ENCODE measurements around the gene SUGP1.

SUGP1 gene

GRCh38 chr19:19319732-19320360 is 463 bp downstream of the SUGP1 start:
- H3K9me3 ChIP-seq (ENCODE audit: control insufficient read depth, insufficient read depth, low read length), result no peaks in the 10 kb centered on the region
- H3K9ac ChIP-seq (ENCODE audit: low read depth, low read length), result peak overlapping the region; percentile 99
- no peaks in the 10 kb centered on the region for H3K4me1 ChIP-seq (ENCODE audit: control insufficient read depth, insufficient read depth, low read length)
- H3K36me3 ChIP-seq (ENCODE audit: control insufficient read depth, insufficient read depth, low read length), result peaks cover 35% of the 10 kb centered on the region
- no peaks in the 10 kb centered on the region for H3K27me3 ChIP-seq (ENCODE audit: control insufficient read depth, insufficient read depth, low read length)
- H3K4me3 ChIP-seq (ENCODE audit: low read depth, low read length), result peak overlapping the region; percentile 97
- H3K27ac ChIP-seq (ENCODE audit: low read depth, low read length), result peak overlapping the region; percentile 95

- no peaks in the 10 kb centered on the region for H3K4me1 ChIP-seq (ENCODE audit: control insufficient read depth, insufficient read depth, low read length)
- peaks cover 45% of the 10 kb centered on the region for H3K36me3 ChIP-seq (ENCODE audit: control insufficient read depth, insufficient read depth, low read length)
- H3K27ac ChIP-seq (ENCODE audit: low read depth, low read length), result no peak overlapping the region
- H3K27me3 ChIP-seq (ENCODE audit: control insufficient read depth, insufficient read depth, low read length), result no peaks in the 10 kb centered on the region
- no peak overlapping the region for H3K4me3 ChIP-seq (ENCODE audit: low read depth, low read length)
- no peaks in the 10 kb centered on the region for H3K9me3 ChIP-seq (ENCODE audit: control insufficient read depth, insufficient read depth, low read length)
- H3K9ac ChIP-seq (ENCODE audit: low read depth, low read length), result no peak overlapping the region
Measured at GRCh38 chr19:19316082-19316481, 4.2 kb downstream of the SUGP1 start.

DNA sequence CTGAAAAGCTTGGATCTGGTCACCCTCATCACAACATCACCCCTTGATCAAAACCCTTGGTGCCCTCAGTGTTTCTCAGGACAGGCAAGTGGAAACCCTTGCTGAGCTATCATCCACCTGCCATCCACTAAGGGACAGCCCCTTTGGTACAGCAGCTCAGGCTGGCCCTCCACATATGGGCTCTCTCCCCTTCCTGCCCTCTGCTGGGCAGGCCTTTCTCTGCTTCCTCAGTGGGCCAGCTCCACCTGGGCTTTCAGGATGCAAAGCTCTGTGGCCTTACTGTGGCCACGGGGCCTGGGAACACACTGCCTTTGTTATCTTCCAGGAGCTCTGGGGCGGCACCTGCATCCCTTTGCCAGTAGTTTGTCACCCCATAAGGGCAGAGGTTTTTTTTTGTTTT is 4.9 kb downstream of the SUGP1 start:
- no peaks in the 10 kb centered on the region for H3K4me1 ChIP-seq (ENCODE audit: control insufficient read depth, insufficient read depth, low read length)
- no peaks in the 10 kb centered on the region for H3K27me3 ChIP-seq (ENCODE audit: control insufficient read depth, insufficient read depth, low read length)
- H3K27ac ChIP-seq (ENCODE audit: low read depth, low read length), result no peak overlapping the region
- no peak overlapping the region for H3K4me3 ChIP-seq (ENCODE audit: low read depth, low read length)
- no peak overlapping the region for H3K9ac ChIP-seq (ENCODE audit: low read depth, low read length)
- no peaks in the 10 kb centered on the region for H3K9me3 ChIP-seq (ENCODE audit: control insufficient read depth, insufficient read depth, low read length)
- peaks cover 51% of the 10 kb centered on the region for H3K36me3 ChIP-seq (ENCODE audit: control insufficient read depth, insufficient read depth, low read length)

GRCh38 chr19:19308373-19308772 is 11.9 kb downstream of the SUGP1 start:
- Histone ChIP-seq H3K27ac (ENCODE audit: low read depth, low read length) (no peak overlapping the region), H3K36me3 (ENCODE audit: control insufficient read depth, insufficient read depth, low read length) (peaks cover 88% of the 10 kb centered on the region), H3K27me3 (ENCODE audit: control insufficient read depth, insufficient read depth, low read length) (no peaks in the 10 kb centered on the region), H3K4me3 (ENCODE audit: low read depth, low read length) (no peak overlapping the region), H3K4me1 (ENCODE audit: control insufficient read depth, insufficient read depth, low read length) (no peaks in the 10 kb centered on the region), H3K9ac (ENCODE audit: low read depth, low read length) (no peak overlapping the region), H3K9me3 (ENCODE audit: control insufficient read depth, insufficient read depth, low read length) (no peaks in the 10 kb centered on the region)

DNA sequence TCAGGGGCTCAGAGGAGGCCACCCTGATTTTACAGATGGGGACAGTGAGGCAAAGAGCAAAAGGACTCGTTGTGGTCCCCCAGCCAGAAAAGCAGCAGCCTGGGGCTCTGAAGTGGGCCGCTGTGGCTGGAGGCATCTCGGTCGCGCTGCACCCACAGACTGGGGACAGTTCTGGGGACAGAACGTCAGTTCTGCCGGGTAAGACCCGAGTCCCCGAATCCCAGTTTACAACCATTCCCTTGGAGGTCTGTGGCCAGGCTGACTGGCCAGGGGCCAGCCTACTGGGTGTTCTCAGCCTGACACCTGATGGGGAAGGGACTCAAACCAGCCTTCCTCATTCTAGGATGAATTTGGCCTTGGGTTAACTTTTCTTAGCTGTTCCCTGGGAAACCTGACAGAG is 14.1 kb downstream of the SUGP1 start:
- Histone ChIP-seq H3K4me1 (ENCODE audit: control insufficient read depth, insufficient read depth, low read length) (no peaks in the 10 kb centered on the region), H3K9me3 (ENCODE audit: control insufficient read depth, insufficient read depth, low read length) (no peaks in the 10 kb centered on the region), H3K4me3 (ENCODE audit: low read depth, low read length) (no peak overlapping the region), H3K27me3 (ENCODE audit: control insufficient read depth, insufficient read depth, low read length) (no peaks in the 10 kb centered on the region), H3K27ac (ENCODE audit: low read depth, low read length) (no peak overlapping the region), H3K36me3 (ENCODE audit: control insufficient read depth, insufficient read depth, low read length) (peaks cover 95% of the 10 kb centered on the region), H3K9ac (ENCODE audit: low read depth, low read length) (no peak overlapping the region)

GRCh38 chr19:19305696-19306095 is 14.6 kb downstream of the SUGP1 start:
- no peak overlapping the region for H3K4me3 ChIP-seq (ENCODE audit: low read depth, low read length)
- H3K9me3 ChIP-seq (ENCODE audit: control insufficient read depth, insufficient read depth, low read length), result no peaks in the 10 kb centered on the region
- H3K4me1 ChIP-seq (ENCODE audit: control insufficient read depth, insufficient read depth, low read length), result no peaks in the 10 kb centered on the region
- no peak overlapping the region for H3K27ac ChIP-seq (ENCODE audit: low read depth, low read length)
- peaks cover 95% of the 10 kb centered on the region for H3K36me3 ChIP-seq (ENCODE audit: control insufficient read depth, insufficient read depth, low read length)
- no peak overlapping the region for H3K9ac ChIP-seq (ENCODE audit: low read depth, low read length)
- H3K27me3 ChIP-seq (ENCODE audit: control insufficient read depth, insufficient read depth, low read length), result no peaks in the 10 kb centered on the region

GRCh38 chr19:19305066-19305465 is 15.2 kb downstream of the SUGP1 start:
- Histone ChIP-seq H3K4me3 (ENCODE audit: low read depth, low read length) (no peak overlapping the region), H3K9me3 (ENCODE audit: control insufficient read depth, insufficient read depth, low read length) (no peaks in the 10 kb centered on the region), H3K36me3 (ENCODE audit: control insufficient read depth, insufficient read depth, low read length) (peaks cover 94% of the 10 kb centered on the region), H3K27me3 (ENCODE audit: control insufficient read depth, insufficient read depth, low read length) (no peaks in the 10 kb centered on the region), H3K4me1 (ENCODE audit: control insufficient read depth, insufficient read depth, low read length) (no peaks in the 10 kb centered on the region), H3K9ac (ENCODE audit: low read depth, low read length) (no peak overlapping the region), H3K27ac (ENCODE audit: low read depth, low read length) (no peak overlapping the region)

DNA sequence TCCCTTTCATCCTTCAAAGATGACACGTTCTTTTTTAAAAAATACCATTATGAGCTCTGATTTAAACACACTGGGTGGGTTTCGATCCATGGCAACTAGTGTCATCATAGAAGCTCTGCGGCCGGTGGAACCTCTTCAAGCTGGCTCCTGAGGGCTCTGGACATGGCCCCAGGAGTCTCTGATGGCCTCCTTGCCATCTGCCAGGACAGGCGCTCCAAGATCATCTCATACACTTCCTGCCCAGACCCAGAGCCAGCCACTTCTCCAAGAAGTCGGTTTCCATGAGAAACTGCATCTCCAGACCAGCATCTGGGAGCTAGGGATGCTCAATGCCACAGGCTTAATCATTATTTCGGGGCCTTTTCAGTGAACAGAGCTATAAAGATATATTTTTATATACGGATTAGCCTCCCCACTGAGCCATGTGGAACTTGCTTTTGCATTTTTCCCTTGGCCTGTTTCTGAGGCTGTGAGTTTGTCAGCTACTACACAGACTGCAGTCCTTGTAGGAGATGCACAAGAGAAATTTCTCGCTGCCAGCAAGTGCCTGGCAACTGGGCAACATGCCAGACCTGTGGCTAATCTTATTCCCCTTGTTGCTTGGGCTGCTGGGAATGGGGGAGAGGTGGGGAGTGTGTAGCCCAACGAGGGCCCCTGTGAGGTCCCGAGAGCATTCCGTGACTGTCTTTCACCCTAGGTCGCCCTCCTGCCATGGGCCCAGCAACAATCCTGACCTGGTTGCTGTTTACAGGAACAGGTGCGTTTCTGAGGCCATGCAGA is 15.9 kb downstream of the SUGP1 start:
- H3K9me3 ChIP-seq (ENCODE audit: control insufficient read depth, insufficient read depth, low read length), result no peaks in the 10 kb centered on the region
- H3K27me3 ChIP-seq (ENCODE audit: control insufficient read depth, insufficient read depth, low read length), result no peaks in the 10 kb centered on the region
- H3K4me3 ChIP-seq (ENCODE audit: low read depth, low read length), result no peak overlapping the region
- H3K9ac ChIP-seq (ENCODE audit: low read depth, low read length), result no peak overlapping the region
- no peak overlapping the region for H3K27ac ChIP-seq (ENCODE audit: low read depth, low read length)
- peaks cover 89% of the 10 kb centered on the region for H3K36me3 ChIP-seq (ENCODE audit: control insufficient read depth, insufficient read depth, low read length)
- no peaks in the 10 kb centered on the region for H3K4me1 ChIP-seq (ENCODE audit: control insufficient read depth, insufficient read depth, low read length)

DNA sequence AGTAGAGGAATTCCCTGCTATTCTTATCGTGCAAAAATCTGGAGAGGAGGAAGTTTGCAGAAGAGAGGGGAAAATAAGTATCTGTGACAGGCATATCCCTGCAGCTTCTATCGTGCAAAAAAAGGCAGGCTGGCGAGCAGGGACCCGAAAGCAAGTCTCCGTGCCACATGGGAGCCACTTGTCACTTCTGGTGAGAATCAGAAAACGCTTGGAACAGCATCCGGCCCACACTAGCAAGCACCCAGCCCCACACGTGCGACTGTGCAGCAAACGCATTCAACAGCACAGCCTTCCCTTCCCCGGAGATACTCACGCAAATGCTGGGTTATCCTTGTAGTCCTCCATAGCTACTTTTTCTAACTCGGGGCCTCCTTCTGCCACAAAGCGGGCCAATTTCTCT is 16.9 kb downstream of the SUGP1 start:
- no peak overlapping the region for H3K9ac ChIP-seq (ENCODE audit: low read depth, low read length)
- H3K4me1 ChIP-seq (ENCODE audit: control insufficient read depth, insufficient read depth, low read length), result no peaks in the 10 kb centered on the region
- H3K9me3 ChIP-seq (ENCODE audit: control insufficient read depth, insufficient read depth, low read length), result no peaks in the 10 kb centered on the region
- no peak overlapping the region for H3K4me3 ChIP-seq (ENCODE audit: low read depth, low read length)
- peaks cover 81% of the 10 kb centered on the region for H3K36me3 ChIP-seq (ENCODE audit: control insufficient read depth, insufficient read depth, low read length)
- H3K27me3 ChIP-seq (ENCODE audit: control insufficient read depth, insufficient read depth, low read length), result no peaks in the 10 kb centered on the region
- H3K27ac ChIP-seq (ENCODE audit: low read depth, low read length), result no peak overlapping the region

GRCh38 chr19:19300613-19301012 is 19.7 kb downstream of the SUGP1 start:
- Histone ChIP-seq H3K9ac (ENCODE audit: low read depth, low read length) (no peak overlapping the region), H3K27me3 (ENCODE audit: control insufficient read depth, insufficient read depth, low read length) (no peaks in the 10 kb centered on the region), H3K27ac (ENCODE audit: low read depth, low read length) (no peak overlapping the region), H3K9me3 (ENCODE audit: control insufficient read depth, insufficient read depth, low read length) (no peaks in the 10 kb centered on the region), H3K36me3 (ENCODE audit: control insufficient read depth, insufficient read depth, low read length) (peaks cover 70% of the 10 kb centered on the region), H3K4me1 (ENCODE audit: control insufficient read depth, insufficient read depth, low read length) (no peaks in the 10 kb centered on the region), H3K4me3 (ENCODE audit: low read depth, low read length) (no peak overlapping the region)

DNA sequence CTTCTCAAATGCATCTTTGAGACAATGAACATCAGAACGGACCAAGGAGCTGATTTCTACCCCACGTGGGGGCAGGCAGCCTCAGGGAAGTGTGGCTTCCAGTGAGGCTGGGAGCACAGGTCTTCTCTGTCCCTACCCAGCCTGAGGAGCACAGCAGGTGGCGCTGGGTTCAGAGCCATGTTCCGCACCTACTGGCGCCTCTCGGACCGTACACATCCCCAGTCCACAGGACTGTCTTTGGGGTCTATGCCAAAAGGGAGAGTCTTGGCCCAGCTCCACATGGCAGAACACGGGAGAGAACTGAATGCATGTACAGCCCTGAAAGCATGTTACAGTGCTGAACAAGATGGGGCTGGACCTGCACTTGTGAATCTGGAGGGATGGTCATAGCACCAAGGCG is 22.6 kb downstream of the SUGP1 start:
- H3K9me3 ChIP-seq (ENCODE audit: control insufficient read depth, insufficient read depth, low read length), result no peaks in the 10 kb centered on the region
- H3K9ac ChIP-seq (ENCODE audit: low read depth, low read length), result no peak overlapping the region
- peaks cover 59% of the 10 kb centered on the region for H3K36me3 ChIP-seq (ENCODE audit: control insufficient read depth, insufficient read depth, low read length)
- H3K4me1 ChIP-seq (ENCODE audit: control insufficient read depth, insufficient read depth, low read length), result no peaks in the 10 kb centered on the region
- H3K4me3 ChIP-seq (ENCODE audit: low read depth, low read length), result no peak overlapping the region
- H3K27me3 ChIP-seq (ENCODE audit: control insufficient read depth, insufficient read depth, low read length), result no peaks in the 10 kb centered on the region
- H3K27ac ChIP-seq (ENCODE audit: low read depth, low read length), result no peak overlapping the region

Measured in HUES48 (cell line).